ENCODE results near the gene HEG1.

- TF ChIP-seq, protein P1, sequence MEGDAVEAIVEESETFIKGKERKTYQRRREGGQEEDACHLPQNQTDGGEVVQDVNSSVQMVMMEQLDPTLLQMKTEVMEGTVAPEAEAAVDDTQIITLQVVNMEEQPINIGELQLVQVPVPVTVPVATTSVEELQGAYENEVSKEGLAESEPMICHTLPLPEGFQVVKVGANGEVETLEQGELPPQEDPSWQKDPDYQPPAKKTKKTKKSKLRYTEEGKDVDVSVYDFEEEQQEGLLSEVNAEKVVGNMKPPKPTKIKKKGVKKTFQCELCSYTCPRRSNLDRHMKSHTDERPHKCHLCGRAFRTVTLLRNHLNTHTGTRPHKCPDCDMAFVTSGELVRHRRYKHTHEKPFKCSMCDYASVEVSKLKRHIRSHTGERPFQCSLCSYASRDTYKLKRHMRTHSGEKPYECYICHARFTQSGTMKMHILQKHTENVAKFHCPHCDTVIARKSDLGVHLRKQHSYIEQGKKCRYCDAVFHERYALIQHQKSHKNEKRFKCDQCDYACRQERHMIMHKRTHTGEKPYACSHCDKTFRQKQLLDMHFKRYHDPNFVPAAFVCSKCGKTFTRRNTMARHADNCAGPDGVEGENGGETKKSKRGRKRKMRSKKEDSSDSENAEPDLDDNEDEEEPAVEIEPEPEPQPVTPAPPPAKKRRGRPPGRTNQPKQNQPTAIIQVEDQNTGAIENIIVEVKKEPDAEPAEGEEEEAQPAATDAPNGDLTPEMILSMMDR (IDR thresholded peaks at IDR 0.05) = no peak
- TF ChIP-seq POLR2AphosphoS5 (IDR thresholded peaks at IDR 0.05) (no peak), EP300 (IDR thresholded peaks at IDR 0.05) (no peak)
These were observed 85.7 kb downstream of the HEG1 start for GRCh38 chr3:124969963-124970722.
